SK-N-SH (cell line): ENCODE results near the gene ATXN7. TPM values are rescaled to one million over a fixed set of nuclear protein-coding genes. Genes with fewer than 3 reads are reported as not detected.

ENCODE experiments used
- CTCF ChIA-PET: fragments of 300-600, 350-600 bp; formaldehyde crosslinking; extraction: SDS; loops from one replicate; lab custom pipeline; 2021; lab: Yijun Ruan, JAX
- POLR2A ChIA-PET: fragments of 350-600 bp; sonication (Branson Sonifier 250); formaldehyde crosslinking; extraction: SDS; loops from one replicate; lab custom pipeline; 2020; ENCODE audit warnings: antibody characterized with exemption, inconsistent platforms; lab: Yijun Ruan, JAX
- DNase-seq: peaks from one replicate; pipeline ENCODE4 v3.0.0; 2012
- H2AFZ ChIP-seq: fragments of 200-600 bp; sonication (generic); 2 replicates; pipeline ENCODE4 v1.8.1; 2016; ENCODE audit warnings: antibody characterized with exemption, mild to moderate bottlenecking, low read depth
- H3F3A ChIP-seq: fragments of 200-600 bp; sonication (generic); replicated peaks from 2 replicates; pipeline ENCODE3; 2016; ENCODE audit warnings: antibody characterized with exemption, mild to moderate bottlenecking; ENCODE audit not compliant: insufficient read depth
- H3K27ac ChIP-seq, 2 experiments: fragments of 200-500 bp in 1 of 2; fragments of 200-600 bp in 1 of 2; sonication (Bioruptor generic) in 1 of 2; sonication (generic), shearing (Covaris generic) in 1 of 2; 2 replicates each; pipeline versions ENCODE4 v1.5.1 to v1.6.1; 2014 to 2016; ENCODE audit warnings: low read depth in 2 of 2, inconsistent platforms in 1 of 2, low read length in 1 of 2, mild to moderate bottlenecking in 1 of 2, mixed read lengths in 1 of 2
- H3K27me3 ChIP-seq: fragments of 200-600 bp; sonication (generic), shearing (Covaris generic); 2 replicates; pipeline ENCODE4 v1.6.1; 2016; ENCODE audit warnings: mixed run types; ENCODE audit not compliant: insufficient read depth
- H3K36me3 ChIP-seq, 2 experiments: fragments of 200-500 bp in 1 of 2; fragments of 200-600 bp in 1 of 2; sonication (Bioruptor generic) in 1 of 2; sonication (generic) in 1 of 2; replicated peaks in 1 of 2; 2 replicates each; pipeline versions ENCODE3 to v1.5.1; 2014 to 2016; ENCODE audit warnings: low read length in 1 of 2, mild to moderate bottlenecking in 1 of 2; ENCODE audit not compliant: insufficient read depth in 2 of 2, control insufficient read depth in 1 of 2
- H3K4me1 ChIP-seq, 2 experiments: fragments of 200-500 bp in 1 of 2; fragments of 200-600 bp in 1 of 2; sonication (Bioruptor generic) in 1 of 2; sonication (generic), shearing (Covaris generic) in 1 of 2; 2 replicates each; pipeline versions ENCODE4 v1.5.1 to v1.6.1; 2014 to 2016; ENCODE audit warnings: low read depth in 1 of 2, low read length in 1 of 2, mixed run types in 1 of 2; ENCODE audit not compliant: insufficient read depth in 2 of 2, control insufficient read depth in 1 of 2
- H3K4me2 ChIP-seq: fragments of 200-600 bp; sonication (generic), shearing (Covaris generic); 2 replicates; pipeline ENCODE4 v1.6.1; 2017; ENCODE audit warnings: mixed run types
- H3K4me3 ChIP-seq, 2 experiments: fragments of 200-500 bp in 1 of 2; fragments of 200-600 bp in 1 of 2; sonication (Bioruptor generic) in 1 of 2; sonication (generic), shearing (Covaris generic) in 1 of 2; 2 replicates each; pipeline versions ENCODE4 v1.5.1 to v1.8.1; 2014 to 2016; ENCODE audit warnings: low read depth in 2 of 2, inconsistent platforms in 1 of 2, low read length in 1 of 2, mild to moderate bottlenecking in 1 of 2, mixed read lengths in 1 of 2, moderate library complexity in 1 of 2
- H3K79me2 ChIP-seq: fragments of 200-600 bp; sonication (generic); 2 replicates; pipeline ENCODE4 v1.8.1; 2017; ENCODE audit warnings: mild to moderate bottlenecking; ENCODE audit not compliant: insufficient read depth
- H3K9ac ChIP-seq: fragments of 200-600 bp; sonication (generic); 2 replicates; pipeline ENCODE4 v1.6.1; 2017; ENCODE audit warnings: mixed run types
- H3K9me2 ChIP-seq: fragments of 200-600 bp; sonication (generic); 2 replicates; pipeline ENCODE4 v1.6.1; 2017; ENCODE audit warnings: mixed run types
- H3K9me3 ChIP-seq: fragments of 200-600 bp; sonication (generic); 2 replicates; pipeline ENCODE4 v1.6.1; 2017; ENCODE audit warnings: mixed run types, mild to moderate bottlenecking, moderate library complexity
- H4K20me1 ChIP-seq: fragments of 200-600 bp; sonication (generic); 2 replicates; pipeline ENCODE4 v1.6.1; 2017; ENCODE audit warnings: mild to moderate bottlenecking, mixed run types; ENCODE audit not compliant: insufficient read depth
- ELF1 ChIP-seq: IDR thresholded peaks from 2 replicates; pipeline ENCODE4 v1.4.0; 2012
- EZH2phosphoT487 ChIP-seq: fragments of 200-600 bp; sonication (generic); IDR thresholded peaks from 2 replicates; pipeline ENCODE4 v1.6.1; 2017; ENCODE audit warnings: low read depth, mixed run types, mild to moderate bottlenecking, antibody characterized with exemption, moderate library complexity, borderline replicate concordance
- GABPA ChIP-seq: IDR thresholded peaks from 2 replicates; pipeline ENCODE4 v1.4.0; 2012; ENCODE audit warnings: low read depth, mild to moderate bottlenecking
- GATA2 ChIP-seq: sonication (generic); formaldehyde crosslinking; IDR thresholded peaks from 2 replicates; pipeline ENCODE4 v1.5.0; 2020; ENCODE audit warnings: mild to moderate bottlenecking, missing genetic modification reagents
- IRF3 ChIP-seq: fragments of 150-350 bp; IDR thresholded peaks from 2 replicates; pipeline ENCODE4 v1.6.1; 2016; ENCODE audit warnings: mild to moderate bottlenecking, low read depth, low read length
- MXI1 ChIP-seq: IDR thresholded peaks from 2 replicates; pipeline ENCODE4 v1.6.1; 2012; ENCODE audit warnings: mild to moderate bottlenecking, low read depth, low read length, improper control_type of control experiment
- NRF1 ChIP-seq: IDR thresholded peaks from 2 replicates; pipeline ENCODE4 v1.6.1; 2012; ENCODE audit warnings: low read depth, mild to moderate bottlenecking, low read length
- PBX3 ChIP-seq: IDR thresholded peaks from 2 replicates; pipeline ENCODE4; 2012
- RAD21 ChIP-seq: IDR thresholded peaks from 2 replicates; pipeline ENCODE4 v1.6.1; 2012; ENCODE audit warnings: mild to moderate bottlenecking, low read length
- REST ChIP-seq: IDR thresholded peaks from 2 replicates; pipeline ENCODE4 v1.6.1; 2012; ENCODE audit warnings: mild to moderate bottlenecking, low read depth, low read length, moderate library complexity
- RFX5 ChIP-seq: IDR thresholded peaks from 2 replicates; pipeline ENCODE4 v1.6.1; 2012; ENCODE audit warnings: mild to moderate bottlenecking, improper control_type of control experiment, low read length
- SIN3A ChIP-seq: IDR thresholded peaks from 2 replicates; pipeline ENCODE4 v1.6.1; 2012; ENCODE audit warnings: low read depth, mild to moderate bottlenecking, low read length, moderate library complexity, borderline replicate concordance
- TAF1 ChIP-seq: IDR thresholded peaks from 2 replicates; pipeline ENCODE4 v1.6.1; 2012; ENCODE audit warnings: low read depth, mild to moderate bottlenecking, low read length, moderate library complexity, borderline replicate concordance
- TEAD4 ChIP-seq: IDR thresholded peaks from 2 replicates; pipeline ENCODE4 v1.4.0; 2012; ENCODE audit warnings: mild to moderate bottlenecking, borderline replicate concordance; ENCODE audit not compliant: insufficient read depth
- ZBTB33 ChIP-seq: IDR thresholded peaks from 2 replicates; pipeline ENCODE4 v1.4.0; 2012; ENCODE audit warnings: low read depth, borderline replicate concordance
- WGBS: methylation state at CpG from one replicate; pipeline ENCODE4 v1.1.6; 2017; ENCODE audit warnings: low lambda C conversion rate; 5-methylcytosine and 5-hydroxymethylcytosine counted together
- polyA plus RNA-seq, 3 experiments: library from polyadenylated mRNA; depleted of rRNA; stranded (reverse); fragments of >200 nt; gene quantifications; 2 replicates each; pipeline ENCODE4 v1.2.3, GENCODE V29; 2012

The ATXN7 gene
- polyA plus RNA-seq, 1 of the 3 experiments (the other 2 are of a cell fraction) = 6.2 TPM

- H3F3A ChIP-seq = no peaks in the 10 kb centered on the region
- no peaks in the 10 kb centered on the region for H3K27me3 ChIP-seq
- no peak overlapping the region for H3K9ac ChIP-seq
- DNase-seq = no peak
- TF ChIP-seq GABPA (no peak), GATA2 (CRISPR knock-in tag) (no peak), SIN3A (no peak), IRF3 (no peak), NRF1 (no peak), RFX5 (no peak), REST (no peak)
- H3K4me1 ChIP-seq = no peaks in the 10 kb centered on the region
- no peak overlapping the region for H3K4me3 ChIP-seq
- H2AFZ ChIP-seq = no peak overlapping the region
- H3K36me3 ChIP-seq = peaks cover 54 to 76% of the 10 kb centered on the region in 2 experiments
- H3K27ac ChIP-seq = no peak overlapping the region
- H3K9me3 ChIP-seq = no peaks in the 10 kb centered on the region
- H3K79me2 ChIP-seq = no peaks in the 10 kb centered on the region
- WGBS = 93% methylated on average over 6 of the region's 6 CpGs
- ChIA-PET CTCF (interaction anchor here (1.0 to 7.2 kb wide), 2 partner anchors 14 to 170 kb away, joined by 3 to 38 read pairs; partner anchors contain the start of gene C3orf49), POLR2A (no interaction called here)
- H3K9me2 ChIP-seq = no peaks in the 10 kb centered on the region
- H3K4me2 ChIP-seq = no peak overlapping the region
- no peaks in the 10 kb centered on the region for H4K20me1 ChIP-seq
These were observed 31.3 kb upstream of the ATXN7 start for GRCh38 chr3:63832395-63832794.

- Histone ChIP-seq H3F3A (no peaks in the 10 kb centered on the region), H3K4me2 (no peak overlapping the region), H3K27ac (no peak overlapping the region), H3K79me2 (peaks cover 31% of the 10 kb centered on the region; the same call in 1 of the 2 replicates), H3K9me3 (no peaks in the 10 kb centered on the region), H3K4me3 (no peak overlapping the region), H3K36me3 (peaks cover 11 to 15% of the 10 kb centered on the region in 2 experiments), H3K9ac (no peak overlapping the region), H3K27me3 (no peaks in the 10 kb centered on the region), H3K4me1 (no peaks in the 10 kb centered on the region; a peak in 1 of 4 replicates), H3K9me2 (no peaks in the 10 kb centered on the region), H4K20me1 (no peaks in the 10 kb centered on the region), H2AFZ (no peak overlapping the region)
- ChIA-PET CTCF (interaction anchor here (0.7 to 1.0 kb wide), 2 partner anchors 492 to 1083 kb away, joined by 3 to 5 read pairs; no protein-coding TSS in a partner anchor), POLR2A (no interaction called here)
- WGBS = 2% methylated on average over 1 of the region's 1 CpG
- no peak for DNase-seq
- TF ChIP-seq REST (no peak), ELF1 (no peak), TEAD4 (no peak), TAF1 (no peak), MXI1 (no peak), ZBTB33 (no peak), PBX3 (no peak), RAD21 (no peak), NRF1 (no peak), SIN3A (no peak), EZH2phosphoT487 (no peak)
These were observed 22.0 kb upstream of the ATXN7 start for GRCh38 chr3:63841704-63842103.
